HUES48 (cell line): ENCODE results near the gene DCANP1.

Experiments
- H3K27ac ChIP-seq: one replicate; pipeline ENCODE4 v1.7.0; 2013; ENCODE audit warnings: low read depth, low read length, inconsistent platforms
- H3K27me3 ChIP-seq: 2 replicates; pipeline ENCODE4 v1.6.1; 2013; ENCODE audit warnings: mild to moderate bottlenecking, low read length; ENCODE audit not compliant: control insufficient read depth, insufficient read depth
- H3K36me3 ChIP-seq: 2 replicates; pipeline ENCODE4 v1.6.1; 2013; ENCODE audit warnings: low read length; ENCODE audit not compliant: control insufficient read depth, insufficient read depth
- H3K4me1 ChIP-seq: 2 replicates; pipeline ENCODE4 v1.6.1; 2013; ENCODE audit warnings: mild to moderate bottlenecking, low read length; ENCODE audit not compliant: control insufficient read depth, insufficient read depth
- H3K4me3 ChIP-seq: 2 replicates; pipeline ENCODE4 v1.5.1; 2013; ENCODE audit warnings: mild to moderate bottlenecking, low read depth, low read length
- H3K9ac ChIP-seq: 2 replicates; pipeline ENCODE4 v1.6.1; 2013; ENCODE audit warnings: mild to moderate bottlenecking, low read depth, low read length, moderate library complexity
- H3K9me3 ChIP-seq: 2 replicates; pipeline ENCODE4 v1.6.1; 2013; ENCODE audit warnings: low read length; ENCODE audit not compliant: control insufficient read depth, insufficient read depth

DCANP1 gene

GRCh38 chr5:135478938-135479337, 31.8 kb upstream of the DCANP1 start:
- Histone ChIP-seq H3K4me3 (no peak overlapping the region), H3K9me3 (no peaks in the 10 kb centered on the region), H3K27me3 (peaks cover 94% of the 10 kb centered on the region), H3K36me3 (no peaks in the 10 kb centered on the region), H3K4me1 (peaks cover 24% of the 10 kb centered on the region), H3K9ac (no peak overlapping the region), H3K27ac (no peak overlapping the region)

- Histone ChIP-seq H3K27ac (no peak overlapping the region), H3K9me3 (no peaks in the 10 kb centered on the region), H3K4me1 (peaks cover 24% of the 10 kb centered on the region), H3K9ac (no peak overlapping the region), H3K36me3 (no peaks in the 10 kb centered on the region), H3K27me3 (peaks cover 91% of the 10 kb centered on the region), H3K4me3 (no peak overlapping the region)
These were observed 30.5 kb upstream of the DCANP1 start for GRCh38 chr5:135477613-135478066.

GRCh38 chr5:135476615-135477581, 29.8 kb upstream of the DCANP1 start:
- Histone ChIP-seq H3K4me3 (no peak overlapping the region), H3K36me3 (no peaks in the 10 kb centered on the region), H3K27ac (no peak overlapping the region), H3K9me3 (no peaks in the 10 kb centered on the region), H3K4me1 (peaks cover 24% of the 10 kb centered on the region), H3K9ac (no peak overlapping the region), H3K27me3 (peaks cover 90% of the 10 kb centered on the region)

GRCh38 chr5:135473956-135474670, 27.0 kb upstream of the DCANP1 start:
- Histone ChIP-seq H3K27ac (no peak overlapping the region), H3K9ac (no peak overlapping the region), H3K4me1 (peaks cover 17% of the 10 kb centered on the region), H3K36me3 (no peaks in the 10 kb centered on the region), H3K9me3 (no peaks in the 10 kb centered on the region), H3K27me3 (peaks cover 93% of the 10 kb centered on the region), H3K4me3 (no peak overlapping the region)

- Histone ChIP-seq H3K9ac (no peak overlapping the region), H3K9me3 (no peaks in the 10 kb centered on the region), H3K27ac (no peak overlapping the region), H3K4me1 (peaks cover 3% of the 10 kb centered on the region; the same call in 1 of the 2 replicates), H3K36me3 (no peaks in the 10 kb centered on the region), H3K4me3 (no peak overlapping the region), H3K27me3 (peaks cover 95% of the 10 kb centered on the region)
These were observed 25.0 kb upstream of the DCANP1 start for GRCh38 chr5:135472141-135472540.

GRCh38 chr5:135471726-135472125, 24.6 kb upstream of the DCANP1 start:
- H3K9me3 ChIP-seq: no peaks in the 10 kb centered on the region
- H3K36me3 ChIP-seq: no peaks in the 10 kb centered on the region
- H3K4me3 ChIP-seq: no peak overlapping the region
- H3K4me1 ChIP-seq: peaks cover 6% of the 10 kb centered on the region; the same call in 1 of the 2 replicates
- no peak overlapping the region for H3K9ac ChIP-seq
- peaks cover 95% of the 10 kb centered on the region for H3K27me3 ChIP-seq
- H3K27ac ChIP-seq: no peak overlapping the region

- H3K27me3 ChIP-seq: peaks cover 95% of the 10 kb centered on the region
These were observed 22.8 kb upstream of the DCANP1 start for GRCh38 chr5:135469911-135470310.

GRCh38 chr5:135468541-135468940, 21.4 kb upstream of the DCANP1 start:
- H3K27me3 ChIP-seq: peaks cover 95% of the 10 kb centered on the region

More at GRCh38 chr5:135469911-135470310, 22.8 kb upstream of the DCANP1 start:
- no peaks in the 10 kb centered on the region for H3K36me3 ChIP-seq
- no peak overlapping the region for H3K4me3 ChIP-seq
- H3K9ac ChIP-seq: no peak overlapping the region
- H3K27ac ChIP-seq: no peak overlapping the region
- H3K4me1 ChIP-seq: peaks cover 17% of the 10 kb centered on the region; the same call in 1 of the 2 replicates
- no peaks in the 10 kb centered on the region for H3K9me3 ChIP-seq

GRCh38 chr5:135467871-135468485, 20.8 kb upstream of the DCANP1 start:
- Histone ChIP-seq H3K27me3 (peaks cover 95% of the 10 kb centered on the region), H3K27ac (no peak overlapping the region), H3K4me3 (no peak overlapping the region), H3K9me3 (no peaks in the 10 kb centered on the region), H3K9ac (no peak overlapping the region), H3K36me3 (no peaks in the 10 kb centered on the region), H3K4me1 (peaks cover 17% of the 10 kb centered on the region; the same call in 1 of the 2 replicates)

More at GRCh38 chr5:135468541-135468940, 21.4 kb upstream of the DCANP1 start:
- Histone ChIP-seq H3K36me3 (no peaks in the 10 kb centered on the region), H3K27ac (no peak overlapping the region), H3K9me3 (no peaks in the 10 kb centered on the region), H3K4me1 (peaks cover 17% of the 10 kb centered on the region; the same call in 1 of the 2 replicates), H3K4me3 (no peak overlapping the region), H3K9ac (no peak overlapping the region)

GRCh38 chr5:135467051-135467625, 20.0 kb upstream of the DCANP1 start:
- Histone ChIP-seq H3K4me1 (peaks cover 17% of the 10 kb centered on the region; the same call in 1 of the 2 replicates), H3K4me3 (peak overlapping the region; percentile 49), H3K9ac (no peak overlapping the region), H3K36me3 (no peaks in the 10 kb centered on the region), H3K27me3 (peaks cover 98% of the 10 kb centered on the region), H3K27ac (no peak overlapping the region), H3K9me3 (no peaks in the 10 kb centered on the region)
